Gastrocnemius medialis (tissue), 4 donors: Measurements from ENCODE around the gene DNAH6. TPM values are rescaled to one million over a fixed set of nuclear protein-coding genes. Genes with fewer than 3 reads are reported as not detected.

Source experiments
- ATAC-seq, 2 donors: fragments of 150-250 bp; one replicate each; pipeline ENCODE4 v1.9.1; 2016
- DNase-seq, 2 donors: peaks; one replicate each; pipeline ENCODE4 v3.0.0-alpha.2; 2019
- H3K27ac ChIP-seq, 4 donors: fragments of 200-600 bp; sonication (generic); 1 replicate in 1 of 4; 2 replicates in 3 of 4; pipeline ENCODE4 v1.5.1; 2016 to 2018; ENCODE audit warnings: mild to moderate bottlenecking in 2 of 4, moderate library complexity in 1 of 4
- H3K27me3 ChIP-seq, 3 donors: fragments of 200-600 bp; sonication (generic) in 2 of 3; 1 replicate in 1 of 3; 2 replicates in 2 of 3; pipeline versions ENCODE4 v1.5.1 to v1.6.0; 2016 to 2019; ENCODE audit warnings: mild to moderate bottlenecking in 1 of 3, moderate library complexity in 1 of 3
- H3K36me3 ChIP-seq, 2 donors: fragments of 200-600 bp; sonication (generic) in 1 of 2; one replicate each; pipeline ENCODE4 v1.5.1; 2017 to 2018
- H3K4me1 ChIP-seq, 2 donors: fragments of 200-600 bp; sonication (generic) in 1 of 2; one replicate each; pipeline ENCODE4 v1.5.1; 2016 to 2017; ENCODE audit warnings: mild to moderate bottlenecking in 2 of 2
- H3K4me3 ChIP-seq, 4 donors: fragments of 200-600 bp; sonication (generic) in 3 of 4; 1 replicate in 1 of 4; 2 replicates in 3 of 4; pipeline ENCODE4 v1.5.1; 2016 to 2019; ENCODE audit warnings: mild to moderate bottlenecking in 2 of 4
- H3K9me3 ChIP-seq, 3 donors: fragments of 200-600 bp; sonication (generic) in 2 of 3; 1 replicate in 1 of 3; 2 replicates in 2 of 3; pipeline ENCODE4 v1.5.1; 2016 to 2019
- CTCF ChIP-seq, 5 experiments: fragments of 450-650 bp in 3 of 5; fragments of 200-600 bp in 2 of 5; sonication (generic) in 2 of 5; IDR thresholded peaks in 4 of 5; conservative IDR thresholded peaks in 1 of 5; 1 replicate in 4 of 5; 2 replicates in 1 of 5; pipeline ENCODE4 v1.5.1; 2016 to 2019; ENCODE audit warnings: antibody characterized with exemption in 5 of 5, mild to moderate bottlenecking in 3 of 5, moderate library complexity in 3 of 5
- POLR2A ChIP-seq, 2 donors: fragments of 450-650 bp; IDR thresholded peaks; one replicate each; pipeline ENCODE4 v1.6.1; 2017; ENCODE audit warnings: antibody characterized with exemption in 2 of 2, mild to moderate bottlenecking in 2 of 2, moderate library complexity in 2 of 2
- in situ Hi-C, 4 donors: fragments of 200-750 bp; cut with MboI; loops; one replicate each; pipeline versions ENCODE4 v1.15.0 to v1.8.0; 2017; ENCODE audit warnings: low sequenced_read_pairs in 4 of 4
- intact Hi-C: fragments of 100-400 bp; cut with DNase I; formaldehyde crosslinking; loops from one replicate; pipeline ENCODE4 v1.15.1; 2023; ENCODE audit warnings: low total_unique reads
- total RNA-seq, 4 donors: library from RNA; depleted of rRNA; stranded (reverse); fragments of >200 nt; gene quantifications; one replicate each; pipeline versions ENCODE4 v1.1.0 to v1.2.3, GENCODE V29; 2016

Gene DNAH6
- total RNA-seq, 4 donors from 2014 or later = not detected

GRCh38 chr2:84678214-84678613 is 161.9 kb downstream of the DNAH6 start:
- Histone ChIP-seq H3K27me3 (no peaks in the 10 kb centered on the region), H3K4me3 (no peak overlapping the region), H3K9me3 (no peaks in the 10 kb centered on the region), H3K27ac (no peak overlapping the region), H3K4me1 (no peaks in the 10 kb centered on the region), H3K36me3 (no peaks in the 10 kb centered on the region)
- ATAC-seq = no peak
- DNase-seq = no peak
- intact Hi-C loops = no loop called here
- in situ Hi-C loops = no loop called here
- TF ChIP-seq CTCF (IDR thresholded peaks at IDR 0.05 in 4 of 5, conservative IDR thresholded peaks at IDR 0.05 in 1 of 5) (no peak), POLR2A (IDR thresholded peaks at IDR 0.05) (no peak)

GRCh38 chr2:84686783-84687476 is 170.6 kb downstream of the DNAH6 start:
- intact Hi-C loops (no loop called here), in situ Hi-C loops (no loop called here)
- TF ChIP-seq CTCF (IDR thresholded peaks at IDR 0.05 in 4 of 5, conservative IDR thresholded peaks at IDR 0.05 in 1 of 5) (no peak), POLR2A (IDR thresholded peaks at IDR 0.05) (no peak)
- no peak for ATAC-seq
- H3K27ac ChIP-seq = no peak overlapping the region
- H3K27me3 ChIP-seq = no peaks in the 10 kb centered on the region
- no peak for DNase-seq
- no peaks in the 10 kb centered on the region for H3K36me3 ChIP-seq
- no peaks in the 10 kb centered on the region for H3K9me3 ChIP-seq
- H3K4me1 ChIP-seq = no peaks in the 10 kb centered on the region
- H3K4me3 ChIP-seq = no peak overlapping the region

- Histone ChIP-seq H3K36me3 (no peaks in the 10 kb centered on the region), H3K4me1 (no peaks in the 10 kb centered on the region), H3K27me3 (no peaks in the 10 kb centered on the region), H3K4me3 (no peak overlapping the region), H3K27ac (no peak overlapping the region), H3K9me3 (no peaks in the 10 kb centered on the region)
- ATAC-seq (no peak), DNase-seq (no peak)
- TF ChIP-seq POLR2A (IDR thresholded peaks at IDR 0.05) (no peak), CTCF (IDR thresholded peaks at IDR 0.05 in 4 of 5, conservative IDR thresholded peaks at IDR 0.05 in 1 of 5) (no peak)
- in situ Hi-C loops = no loop called here
- intact Hi-C loops = no loop called here
Observed at GRCh38 chr2:84687498-84688149, 171.3 kb downstream of the DNAH6 start.

GRCh38 chr2:84690225-84690624 is 173.9 kb downstream of the DNAH6 start:
- in situ Hi-C loops = no loop called here
- ATAC-seq = no peak
- H3K4me3 ChIP-seq = no peak overlapping the region

More at GRCh38 chr2:84690225-84690624, 173.9 kb downstream of the DNAH6 start:
- DNase-seq = no peak
- H3K27ac ChIP-seq = no peak overlapping the region
- no peaks in the 10 kb centered on the region for H3K36me3 ChIP-seq
- no peaks in the 10 kb centered on the region for H3K4me1 ChIP-seq
- intact Hi-C loops = no loop called here
- no peaks in the 10 kb centered on the region for H3K27me3 ChIP-seq
- TF ChIP-seq POLR2A (IDR thresholded peaks at IDR 0.05) = no peak
- TF ChIP-seq CTCF (IDR thresholded peaks at IDR 0.05 in 4 of 5, conservative IDR thresholded peaks at IDR 0.05 in 1 of 5) = no peak
- H3K9me3 ChIP-seq = no peaks in the 10 kb centered on the region
